Skeletal muscle satellite cell (primary cell): Measurements from ENCODE around the gene CMTM7.

ENCODE experiments used
- H3K27me3 ChIP-seq: 2 replicates; pipeline ENCODE4 v1.7.0; 2013; ENCODE audit warnings: low read length; ENCODE audit not compliant: control insufficient read depth, insufficient read depth
- H3K36me3 ChIP-seq: 2 replicates; pipeline ENCODE4 v1.7.0; 2013; ENCODE audit warnings: mild to moderate bottlenecking, control low read depth, low read length; ENCODE audit not compliant: insufficient read depth
- H3K4me1 ChIP-seq: 2 replicates; pipeline ENCODE4 v1.7.0; 2013; ENCODE audit warnings: low read length; ENCODE audit not compliant: control insufficient read depth, insufficient read depth
- H3K4me2 ChIP-seq: 2 replicates; pipeline ENCODE4 v1.7.0; 2013; ENCODE audit warnings: mild to moderate bottlenecking, low read length
- H3K4me3 ChIP-seq: 2 replicates; pipeline ENCODE4 v1.7.0; 2013; ENCODE audit warnings: low read length
- H3K9ac ChIP-seq: 2 replicates; pipeline ENCODE4 v1.7.0; 2013; ENCODE audit warnings: mild to moderate bottlenecking, low read depth, low read length, moderate library complexity
- H3K9me3 ChIP-seq: replicated peaks from 2 replicates; pipeline ENCODE4 v1.7.0; 2013; ENCODE audit warnings: mild to moderate bottlenecking, control low read depth, low read length

CMTM7 gene

DNA sequence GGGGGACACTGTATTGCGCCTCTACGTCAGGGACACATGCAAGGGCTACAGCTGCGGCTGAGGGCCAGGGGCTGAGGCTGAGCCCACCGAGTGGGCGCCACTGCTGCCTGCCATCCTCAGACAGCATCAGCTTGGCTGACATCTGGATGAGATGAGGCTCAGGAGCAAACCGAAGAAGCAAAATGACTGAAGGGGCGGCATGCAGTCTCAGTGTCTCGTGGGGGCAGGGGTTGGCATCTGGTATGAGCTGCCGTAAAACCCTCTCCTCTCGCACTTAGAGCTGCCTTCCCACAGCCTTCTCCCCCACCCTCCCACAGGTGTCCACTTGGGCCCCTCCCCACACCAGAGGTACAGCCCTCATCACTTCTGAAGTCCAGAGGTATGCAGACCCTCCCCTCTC, 24.2 kb upstream of the CMTM7 start:
- no peaks in the 10 kb centered on the region for H3K9me3 ChIP-seq
- no peak overlapping the region for H3K4me3 ChIP-seq
- H3K36me3 ChIP-seq: no peaks in the 10 kb centered on the region
- H3K4me2 ChIP-seq: no peak overlapping the region
- no peaks in the 10 kb centered on the region for H3K27me3 ChIP-seq
- no peaks in the 10 kb centered on the region for H3K4me1 ChIP-seq
- no peak overlapping the region for H3K9ac ChIP-seq

GRCh38 chr3:32371461-32372212, 20.0 kb upstream of the CMTM7 start:
- Histone ChIP-seq H3K4me2 (no peak overlapping the region), H3K9me3 (no peaks in the 10 kb centered on the region), H3K27me3 (no peaks in the 10 kb centered on the region)

GRCh38 chr3:32372213-32372490, 19.5 kb upstream of the CMTM7 start:
- no peaks in the 10 kb centered on the region for H3K36me3 ChIP-seq
- H3K4me2 ChIP-seq: no peak overlapping the region
- H3K9ac ChIP-seq: no peak overlapping the region
- no peaks in the 10 kb centered on the region for H3K4me1 ChIP-seq
- H3K9me3 ChIP-seq: no peaks in the 10 kb centered on the region
- no peaks in the 10 kb centered on the region for H3K27me3 ChIP-seq
- H3K4me3 ChIP-seq: no peak overlapping the region

More at GRCh38 chr3:32371461-32372212, 20.0 kb upstream of the CMTM7 start:
- no peak overlapping the region for H3K9ac ChIP-seq
- H3K4me3 ChIP-seq: no peak overlapping the region
- H3K36me3 ChIP-seq: no peaks in the 10 kb centered on the region
- H3K4me1 ChIP-seq: no peaks in the 10 kb centered on the region

GRCh38 chr3:32373276-32373675, 18.4 kb upstream of the CMTM7 start:
- no peaks in the 10 kb centered on the region for H3K27me3 ChIP-seq
- no peaks in the 10 kb centered on the region for H3K9me3 ChIP-seq
- H3K36me3 ChIP-seq: no peaks in the 10 kb centered on the region
- H3K9ac ChIP-seq: no peak overlapping the region
- no peak overlapping the region for H3K4me2 ChIP-seq
- no peak overlapping the region for H3K4me3 ChIP-seq
- H3K4me1 ChIP-seq: no peaks in the 10 kb centered on the region

- Histone ChIP-seq H3K9ac (no peak overlapping the region), H3K4me1 (no peaks in the 10 kb centered on the region), H3K4me2 (no peak overlapping the region), H3K27me3 (no peaks in the 10 kb centered on the region), H3K9me3 (no peaks in the 10 kb centered on the region), H3K36me3 (no peaks in the 10 kb centered on the region), H3K4me3 (no peak overlapping the region)
Measured at GRCh38 chr3:32373844-32374243, 17.8 kb upstream of the CMTM7 start.

GRCh38 chr3:32374788-32375595, 16.7 kb upstream of the CMTM7 start:
- Histone ChIP-seq H3K4me2 (no peak overlapping the region), H3K9ac (no peak overlapping the region), H3K36me3 (no peaks in the 10 kb centered on the region), H3K4me3 (no peak overlapping the region), H3K4me1 (no peaks in the 10 kb centered on the region), H3K27me3 (peaks cover 2% of the 10 kb centered on the region), H3K9me3 (no peaks in the 10 kb centered on the region)

GRCh38 chr3:32375596-32375930, 16.1 kb upstream of the CMTM7 start:
- Histone ChIP-seq H3K36me3 (no peaks in the 10 kb centered on the region), H3K4me1 (no peaks in the 10 kb centered on the region), H3K4me2 (no peak overlapping the region), H3K27me3 (peaks cover 6% of the 10 kb centered on the region), H3K9me3 (no peaks in the 10 kb centered on the region), H3K4me3 (no peak overlapping the region), H3K9ac (no peak overlapping the region)

- Histone ChIP-seq H3K4me2 (no peak overlapping the region), H3K4me1 (no peaks in the 10 kb centered on the region), H3K4me3 (no peak overlapping the region), H3K27me3 (peaks cover 9% of the 10 kb centered on the region), H3K9me3 (no peaks in the 10 kb centered on the region), H3K9ac (no peak overlapping the region), H3K36me3 (no peaks in the 10 kb centered on the region)
Measured at GRCh38 chr3:32376115-32376514, 15.5 kb upstream of the CMTM7 start.

- Histone ChIP-seq H3K4me3 (no peak overlapping the region), H3K9ac (no peak overlapping the region), H3K4me1 (no peaks in the 10 kb centered on the region)
Measured at GRCh38 chr3:32379831-32380500, 11.7 kb upstream of the CMTM7 start.

GRCh38 chr3:32381922-32382321, 9.7 kb upstream of the CMTM7 start:
- peaks cover 32% of the 10 kb centered on the region for H3K27me3 ChIP-seq
- H3K36me3 ChIP-seq: no peaks in the 10 kb centered on the region
- H3K9me3 ChIP-seq: no peaks in the 10 kb centered on the region
- H3K9ac ChIP-seq: no peak overlapping the region
- H3K4me3 ChIP-seq: no peak overlapping the region
- H3K4me1 ChIP-seq: no peaks in the 10 kb centered on the region
- H3K4me2 ChIP-seq: no peak overlapping the region

More at GRCh38 chr3:32379831-32380500, 11.7 kb upstream of the CMTM7 start:
- Histone ChIP-seq H3K27me3 (peaks cover 26% of the 10 kb centered on the region), H3K4me2 (no peak overlapping the region), H3K9me3 (no peaks in the 10 kb centered on the region), H3K36me3 (no peaks in the 10 kb centered on the region)

DNA sequence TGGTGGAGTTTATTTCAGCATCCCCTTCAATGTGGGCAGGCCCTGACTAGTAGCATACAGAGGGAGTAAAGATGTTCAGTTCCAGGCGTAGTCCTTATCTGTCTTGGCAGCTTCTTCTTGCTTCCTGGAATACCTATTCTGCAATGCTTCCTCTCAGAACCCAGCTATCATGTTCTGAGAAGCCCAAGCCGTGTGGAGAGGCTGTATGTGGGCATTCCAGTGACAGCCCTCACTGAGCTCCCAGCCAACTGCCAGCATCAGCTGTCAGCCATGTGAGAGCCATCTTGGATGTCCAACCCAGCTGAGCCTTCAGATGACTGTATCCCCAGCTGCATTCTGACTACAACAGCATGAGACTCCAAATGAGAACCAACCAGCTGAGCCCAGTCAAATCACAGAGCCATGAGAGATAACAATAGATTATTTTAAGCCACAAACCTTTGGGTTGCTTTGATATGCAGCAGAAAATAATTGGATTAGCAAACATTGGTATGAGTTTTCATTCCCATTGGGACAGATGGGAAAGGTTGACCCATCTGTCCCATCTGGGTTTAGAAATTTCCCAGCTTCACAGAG, 8.4 kb upstream of the CMTM7 start:
- Histone ChIP-seq H3K9me3 (no peaks in the 10 kb centered on the region), H3K27me3 (peaks cover 32% of the 10 kb centered on the region), H3K9ac (no peak overlapping the region), H3K4me3 (no peak overlapping the region), H3K4me1 (no peaks in the 10 kb centered on the region), H3K4me2 (no peak overlapping the region), H3K36me3 (no peaks in the 10 kb centered on the region)
